HepG2 (cell line): ENCODE data around the gene MYORG.

Experiments used
- CEBPB ChIP-seq: IDR thresholded peaks from 2 replicates; pipeline ENCODE4 v1.6.1; 2011; ENCODE audit warnings: low read depth, low read length, improper control_type of control experiment, borderline replicate concordance
- CTCF ChIP-seq: sonication (generic); formaldehyde crosslinking; IDR thresholded peaks from 2 replicates; pipeline ENCODE4 v1.5.0; 2020; ENCODE audit warnings: mild to moderate bottlenecking, missing genetic modification reagents, moderate library complexity
- EHMT2 ChIP-seq: fragments of 200-600 bp; sonication (generic); IDR thresholded peaks from 2 replicates; pipeline ENCODE4 v1.7.0; 2017; ENCODE audit warnings: antibody characterized with exemption, low read depth, low read length, borderline replicate concordance
- EZH2 ChIP-seq: conservative IDR thresholded peaks from 2 replicates; pipeline ENCODE4 v1.6.1; 2012; ENCODE audit warnings: mild to moderate bottlenecking, low read depth, low read length, moderate library complexity
- HNF1A ChIP-seq, 2 experiments: sonication (generic) in 1 of 2; formaldehyde crosslinking in 1 of 2; IDR thresholded peaks; 2 replicates each; pipeline versions ENCODE4 v1.4.0 to v1.6.1; 2016 to 2020; ENCODE audit warnings: borderline replicate concordance in 1 of 2, low read depth in 1 of 2, mild to moderate bottlenecking in 1 of 2, missing genetic modification reagents in 1 of 2
- JUND ChIP-seq: sonication (generic); formaldehyde crosslinking; IDR thresholded peaks from 2 replicates; pipeline ENCODE4 v1.8.0; 2022; ENCODE audit warnings: mild to moderate bottlenecking, missing genetic modification reagents
- MYC ChIP-seq: sonication (generic); formaldehyde crosslinking; IDR thresholded peaks from 2 replicates; pipeline ENCODE4 v1.9.0; 2021; ENCODE audit warnings: missing genetic modification reagents, borderline replicate concordance
- MYNN ChIP-seq: sonication (generic); formaldehyde crosslinking; IDR thresholded peaks from 2 replicates; pipeline ENCODE4 v1.4.0; 2020; ENCODE audit warnings: mild to moderate bottlenecking, low read depth, missing genetic modification reagents
- NCOA2 ChIP-seq: sonication (generic); formaldehyde crosslinking; IDR thresholded peaks from 2 replicates; pipeline ENCODE4 v1.8.0; 2022; ENCODE audit warnings: inconsistent platforms
- ZFX ChIP-seq: sonication (generic); formaldehyde crosslinking; IDR thresholded peaks from 2 replicates; pipeline ENCODE4 v1.4.0; 2020; ENCODE audit warnings: mild to moderate bottlenecking, low read depth, missing genetic modification reagents, moderate library complexity
- ZNF142 ChIP-seq: sonication (generic); formaldehyde crosslinking; IDR thresholded peaks from 2 replicates; pipeline ENCODE4 v1.4.0; 2020; ENCODE audit warnings: missing genetic modification reagents
- ZNF234 ChIP-seq: sonication (generic); formaldehyde crosslinking; conservative IDR thresholded peaks from 2 replicates; pipeline ENCODE4 v1.5.1; 2020; ENCODE audit warnings: mild to moderate bottlenecking, missing genetic modification reagents
- TF ChIP-seq, protein P1 (sequence below): sonication (generic); formaldehyde crosslinking; IDR thresholded peaks from 2 replicates; pipeline ENCODE4 v1.5.0; 2020; ENCODE audit warnings: mild to moderate bottlenecking, low read depth, missing genetic modification reagents, borderline replicate concordance
- TF ChIP-seq, protein P2 (sequence below), 2 experiments: IDR thresholded peaks; 2 replicates each; pipeline ENCODE4 v1.6.1; 2011 to 2012; ENCODE audit warnings: low read length in 2 of 2, borderline replicate concordance in 1 of 2, low read depth in 1 of 2, mild to moderate bottlenecking in 1 of 2, moderate library complexity in 1 of 2

GRCh38 chr9:34369636-34370035, 7.1 kb downstream of the MYORG start:
- TF ChIP-seq MYC (CRISPR knock-in tag) (no peak), ZNF142 (CRISPR knock-in tag) (no peak), CEBPB (no peak), EHMT2 (no peak), NCOA2 (CRISPR knock-in tag) (no peak), CTCF (CRISPR knock-in tag) (no peak), ZNF234 (CRISPR knock-in tag) (no peak), EZH2 (no peak), ZFX (CRISPR knock-in tag) (no peak), JUND (CRISPR knock-in tag) (no peak), HNF1A (IDR thresholded peaks at IDR 0.05; ENCODE audit: low read depth) (no peak), HNF1A (CRISPR knock-in tag; IDR thresholded peaks at IDR 0.05; ENCODE audit: borderline replicate concordance) (no peak), MYNN (no peak)
- TF ChIP-seq, protein P1, sequence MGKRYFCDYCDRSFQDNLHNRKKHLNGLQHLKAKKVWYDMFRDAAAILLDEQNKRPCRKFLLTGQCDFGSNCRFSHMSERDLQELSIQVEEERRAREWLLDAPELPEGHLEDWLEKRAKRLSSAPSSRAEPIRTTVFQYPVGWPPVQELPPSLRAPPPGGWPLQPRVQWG (CRISPR knock-in tag), result no peak
- TF ChIP-seq, protein P2, sequence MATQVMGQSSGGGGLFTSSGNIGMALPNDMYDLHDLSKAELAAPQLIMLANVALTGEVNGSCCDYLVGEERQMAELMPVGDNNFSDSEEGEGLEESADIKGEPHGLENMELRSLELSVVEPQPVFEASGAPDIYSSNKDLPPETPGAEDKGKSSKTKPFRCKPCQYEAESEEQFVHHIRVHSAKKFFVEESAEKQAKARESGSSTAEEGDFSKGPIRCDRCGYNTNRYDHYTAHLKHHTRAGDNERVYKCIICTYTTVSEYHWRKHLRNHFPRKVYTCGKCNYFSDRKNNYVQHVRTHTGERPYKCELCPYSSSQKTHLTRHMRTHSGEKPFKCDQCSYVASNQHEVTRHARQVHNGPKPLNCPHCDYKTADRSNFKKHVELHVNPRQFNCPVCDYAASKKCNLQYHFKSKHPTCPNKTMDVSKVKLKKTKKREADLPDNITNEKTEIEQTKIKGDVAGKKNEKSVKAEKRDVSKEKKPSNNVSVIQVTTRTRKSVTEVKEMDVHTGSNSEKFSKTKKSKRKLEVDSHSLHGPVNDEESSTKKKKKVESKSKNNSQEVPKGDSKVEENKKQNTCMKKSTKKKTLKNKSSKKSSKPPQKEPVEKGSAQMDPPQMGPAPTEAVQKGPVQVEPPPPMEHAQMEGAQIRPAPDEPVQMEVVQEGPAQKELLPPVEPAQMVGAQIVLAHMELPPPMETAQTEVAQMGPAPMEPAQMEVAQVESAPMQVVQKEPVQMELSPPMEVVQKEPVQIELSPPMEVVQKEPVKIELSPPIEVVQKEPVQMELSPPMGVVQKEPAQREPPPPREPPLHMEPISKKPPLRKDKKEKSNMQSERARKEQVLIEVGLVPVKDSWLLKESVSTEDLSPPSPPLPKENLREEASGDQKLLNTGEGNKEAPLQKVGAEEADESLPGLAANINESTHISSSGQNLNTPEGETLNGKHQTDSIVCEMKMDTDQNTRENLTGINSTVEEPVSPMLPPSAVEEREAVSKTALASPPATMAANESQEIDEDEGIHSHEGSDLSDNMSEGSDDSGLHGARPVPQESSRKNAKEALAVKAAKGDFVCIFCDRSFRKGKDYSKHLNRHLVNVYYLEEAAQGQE (IDR thresholded peaks at IDR 0.05; ENCODE audit: borderline replicate concordance in 1 of 2, low read depth in 1 of 2, low read length in 2 of 2), result no peak
